Measurements from ENCODE around the gene KRT9. TPM values are rescaled to one million over a fixed set of nuclear protein-coding genes. Genes with fewer than 3 reads are reported as not detected.
"Not testable (repeated sequence)": the region's sequence is repeated elsewhere in the genome, so short reads cannot be mapped to it uniquely, and the experiment has no call there.

Gene KRT9
- total RNA-seq, 1 donor from 2014 or later = not detected

DNA sequence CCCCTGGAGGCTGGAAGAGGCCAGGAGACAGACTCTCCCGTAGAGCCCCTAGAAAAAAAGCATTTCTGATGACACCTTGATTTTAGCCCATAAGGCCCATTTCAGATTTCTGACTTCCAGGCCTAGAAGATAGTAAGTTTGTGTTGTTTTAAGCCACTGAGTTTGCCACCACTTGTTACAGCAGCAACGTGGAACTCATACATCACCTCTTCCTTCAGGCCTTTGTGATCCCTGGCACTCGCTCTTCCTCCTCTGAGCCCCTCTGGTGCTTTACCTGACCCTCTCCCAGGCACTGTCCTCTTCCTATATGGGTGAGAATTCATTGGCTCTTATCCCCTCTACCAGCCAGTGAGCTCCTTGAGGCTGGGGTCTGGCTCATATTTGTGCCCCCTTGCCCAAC, 25.0 kb downstream of the KRT9 start:
- no peaks in the 10 kb centered on the region for H3K9me3 Mint-ChIP-seq (ENCODE audit: unreplicated experiment)
- TF ChIP-seq, protein P1, sequence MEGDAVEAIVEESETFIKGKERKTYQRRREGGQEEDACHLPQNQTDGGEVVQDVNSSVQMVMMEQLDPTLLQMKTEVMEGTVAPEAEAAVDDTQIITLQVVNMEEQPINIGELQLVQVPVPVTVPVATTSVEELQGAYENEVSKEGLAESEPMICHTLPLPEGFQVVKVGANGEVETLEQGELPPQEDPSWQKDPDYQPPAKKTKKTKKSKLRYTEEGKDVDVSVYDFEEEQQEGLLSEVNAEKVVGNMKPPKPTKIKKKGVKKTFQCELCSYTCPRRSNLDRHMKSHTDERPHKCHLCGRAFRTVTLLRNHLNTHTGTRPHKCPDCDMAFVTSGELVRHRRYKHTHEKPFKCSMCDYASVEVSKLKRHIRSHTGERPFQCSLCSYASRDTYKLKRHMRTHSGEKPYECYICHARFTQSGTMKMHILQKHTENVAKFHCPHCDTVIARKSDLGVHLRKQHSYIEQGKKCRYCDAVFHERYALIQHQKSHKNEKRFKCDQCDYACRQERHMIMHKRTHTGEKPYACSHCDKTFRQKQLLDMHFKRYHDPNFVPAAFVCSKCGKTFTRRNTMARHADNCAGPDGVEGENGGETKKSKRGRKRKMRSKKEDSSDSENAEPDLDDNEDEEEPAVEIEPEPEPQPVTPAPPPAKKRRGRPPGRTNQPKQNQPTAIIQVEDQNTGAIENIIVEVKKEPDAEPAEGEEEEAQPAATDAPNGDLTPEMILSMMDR (IDR thresholded peaks at IDR 0.05; ENCODE audit: unreplicated experiment) = no peak
- peaks cover 3% of the 10 kb centered on the region for H3K4me1 Mint-ChIP-seq (ENCODE audit: unreplicated experiment)
- no peaks in the 10 kb centered on the region for H3K36me3 Mint-ChIP-seq (ENCODE audit: low read depth, unreplicated experiment)
- H3K27me3 Mint-ChIP-seq (ENCODE audit: unreplicated experiment) = peaks cover 8% of the 10 kb centered on the region
- H3K4me3 Mint-ChIP-seq (ENCODE audit: unreplicated experiment) = no peak overlapping the region
- DNase-seq (ENCODE audit: low spot score) = no peak
- H3K27ac Mint-ChIP-seq (ENCODE audit: unreplicated experiment) = no peak overlapping the region

DNA sequence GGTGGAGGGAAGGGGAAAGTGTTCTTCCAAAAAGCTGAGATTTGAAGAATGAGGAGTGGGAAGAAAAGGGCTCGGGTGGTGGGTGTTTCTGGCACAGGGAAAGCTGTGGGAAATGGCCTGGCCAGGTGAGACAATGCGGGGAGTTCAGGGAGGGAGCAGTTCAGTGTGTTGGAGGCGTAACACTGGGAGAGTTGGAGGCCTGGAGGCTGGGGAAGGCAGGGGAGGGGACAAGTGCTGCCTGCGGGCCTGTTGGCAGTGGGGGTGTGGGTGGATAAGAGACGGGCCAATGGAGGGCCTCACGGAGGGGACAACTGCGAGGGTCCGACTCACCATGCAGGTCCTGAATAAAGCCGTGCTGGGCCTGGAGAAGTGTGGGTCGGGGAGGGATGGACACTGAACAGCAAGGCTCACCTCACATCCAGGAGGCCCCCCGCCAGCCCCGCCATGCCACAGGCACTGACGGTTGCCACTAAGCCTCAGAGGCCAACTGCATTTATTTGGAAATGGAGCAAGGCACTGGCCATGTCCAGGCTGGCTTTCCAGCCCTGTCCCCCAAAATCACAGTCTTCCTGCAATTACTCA, 25.9 kb downstream of the KRT9 start:
- H3K27ac Mint-ChIP-seq (ENCODE audit: unreplicated experiment) = no peak overlapping the region
- no peak overlapping the region for H3K4me3 Mint-ChIP-seq (ENCODE audit: unreplicated experiment)

DNA sequence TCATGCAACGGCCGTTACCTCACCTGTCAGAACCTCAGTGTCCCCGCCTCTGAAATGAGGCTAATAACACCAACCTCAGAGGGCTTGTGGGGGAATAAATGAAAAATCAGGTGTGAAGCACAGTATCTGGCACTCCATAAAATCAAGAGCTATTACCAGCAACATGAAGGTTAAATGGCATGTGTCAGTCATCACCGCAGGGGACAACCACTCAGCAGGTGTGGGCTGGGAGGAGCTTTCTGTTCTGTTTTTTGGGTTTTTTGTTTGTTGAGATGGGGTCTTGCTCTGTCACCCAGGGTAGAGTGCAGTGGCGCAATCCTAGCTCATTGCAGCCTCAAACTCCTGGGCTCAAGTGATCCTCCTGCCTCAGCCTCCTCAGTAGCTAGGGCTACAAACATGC, 26.9 kb downstream of the KRT9 start:
- peaks cover 3% of the 10 kb centered on the region for H3K4me1 Mint-ChIP-seq (ENCODE audit: unreplicated experiment)
- no peaks in the 10 kb centered on the region for H3K36me3 Mint-ChIP-seq (ENCODE audit: low read depth, unreplicated experiment)
- no peak for DNase-seq (ENCODE audit: low spot score)
- TF ChIP-seq, protein P1 (IDR thresholded peaks at IDR 0.05; ENCODE audit: unreplicated experiment) = no peak
- peaks cover 6% of the 10 kb centered on the region for H3K27me3 Mint-ChIP-seq (ENCODE audit: unreplicated experiment)
- no peak overlapping the region for H3K27ac Mint-ChIP-seq (ENCODE audit: unreplicated experiment)
- H3K4me3 Mint-ChIP-seq (ENCODE audit: unreplicated experiment) = no peak overlapping the region
- no peaks in the 10 kb centered on the region for H3K9me3 Mint-ChIP-seq (ENCODE audit: unreplicated experiment)

More for the DNA sequence above, 25.9 kb downstream of the KRT9 start:
- Mint-ChIP-seq H3K27me3 (ENCODE audit: unreplicated experiment) (peaks cover 6% of the 10 kb centered on the region), H3K9me3 (ENCODE audit: unreplicated experiment) (no peaks in the 10 kb centered on the region), H3K4me1 (ENCODE audit: unreplicated experiment) (peaks cover 3% of the 10 kb centered on the region), H3K36me3 (ENCODE audit: low read depth, unreplicated experiment) (no peaks in the 10 kb centered on the region)
- TF ChIP-seq, protein P1 (IDR thresholded peaks at IDR 0.05; ENCODE audit: unreplicated experiment) = no peak
- no peak for DNase-seq (ENCODE audit: low spot score)

DNA sequence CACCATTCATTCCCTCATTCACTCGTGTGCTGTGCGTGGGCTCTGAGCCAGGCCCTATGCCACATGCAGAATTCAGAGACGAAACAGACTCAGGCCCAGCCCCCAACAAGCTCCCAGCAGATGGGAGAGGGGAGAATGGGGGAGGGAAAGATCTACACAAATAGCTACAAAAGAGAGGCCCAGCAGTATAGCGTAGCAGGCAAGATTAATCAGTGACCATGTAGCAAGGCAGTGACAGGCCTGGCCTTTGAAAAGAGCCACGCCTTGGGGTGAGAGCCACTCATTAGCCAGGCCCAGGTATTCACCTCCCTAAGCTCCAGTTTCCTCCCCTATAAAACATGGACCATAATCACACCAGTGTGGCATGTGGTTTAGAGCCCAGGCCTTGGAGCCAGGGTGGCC, 27.4 kb downstream of the KRT9 start:
- H3K9me3 Mint-ChIP-seq (ENCODE audit: unreplicated experiment) = no peaks in the 10 kb centered on the region
- TF ChIP-seq, protein P1 (IDR thresholded peaks at IDR 0.05; ENCODE audit: unreplicated experiment) = no peak
- peaks cover 5% of the 10 kb centered on the region for H3K27me3 Mint-ChIP-seq (ENCODE audit: unreplicated experiment)
- DNase-seq (ENCODE audit: low spot score) = no peak
- peaks cover 3% of the 10 kb centered on the region for H3K4me1 Mint-ChIP-seq (ENCODE audit: unreplicated experiment)
- H3K36me3 Mint-ChIP-seq (ENCODE audit: low read depth, unreplicated experiment) = no peaks in the 10 kb centered on the region
- H3K27ac Mint-ChIP-seq (ENCODE audit: unreplicated experiment) = no peak overlapping the region
- H3K4me3 Mint-ChIP-seq (ENCODE audit: unreplicated experiment) = no peak overlapping the region

DNA sequence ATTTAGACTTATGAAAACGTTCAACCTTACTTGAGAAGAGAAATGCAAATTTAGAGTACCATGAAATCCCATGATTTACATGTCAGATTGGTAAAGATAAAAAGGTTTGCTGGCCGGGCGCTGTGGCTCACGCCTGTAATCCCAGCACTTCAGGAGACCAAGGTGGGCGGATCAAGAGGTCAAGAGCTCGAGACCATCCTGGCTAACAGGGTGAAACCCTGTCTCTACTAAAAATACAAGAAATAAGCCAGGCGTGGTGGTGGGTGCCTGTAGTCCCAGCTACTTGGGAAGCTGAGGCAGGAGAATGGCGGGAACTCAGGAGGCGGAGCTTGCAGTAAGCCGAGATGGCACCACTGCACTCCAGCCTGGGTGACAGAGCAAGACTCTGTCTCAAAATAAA, 29.1 kb downstream of the KRT9 start:
- H3K9me3 Mint-ChIP-seq (ENCODE audit: unreplicated experiment); H3K36me3 Mint-ChIP-seq (ENCODE audit: low read depth, unreplicated experiment); H3K4me1 Mint-ChIP-seq (ENCODE audit: unreplicated experiment); H3K27me3 Mint-ChIP-seq (ENCODE audit: unreplicated experiment); H3K4me3 Mint-ChIP-seq (ENCODE audit: unreplicated experiment); H3K27ac Mint-ChIP-seq (ENCODE audit: unreplicated experiment); DNase-seq (ENCODE audit: low spot score): not testable (repeated sequence)
